GM12875 (cell line): ENCODE measurements around the gene CAT.

Experiments
- H3K4me3 ChIP-seq: one replicate; pipeline ENCODE4 v1.5.1; 2011; ENCODE audit warnings: low read depth, low read length, control low read depth
- TF ChIP-seq, protein P1 (sequence below): IDR thresholded peaks from 2 replicates; pipeline ENCODE4 v1.5.1; 2011; ENCODE audit warnings: low read depth, mild to moderate bottlenecking, control low read depth, inconsistent platforms, low read length, moderate library complexity, borderline replicate concordance; ENCODE audit not compliant: insufficient read depth

Gene CAT

DNA sequence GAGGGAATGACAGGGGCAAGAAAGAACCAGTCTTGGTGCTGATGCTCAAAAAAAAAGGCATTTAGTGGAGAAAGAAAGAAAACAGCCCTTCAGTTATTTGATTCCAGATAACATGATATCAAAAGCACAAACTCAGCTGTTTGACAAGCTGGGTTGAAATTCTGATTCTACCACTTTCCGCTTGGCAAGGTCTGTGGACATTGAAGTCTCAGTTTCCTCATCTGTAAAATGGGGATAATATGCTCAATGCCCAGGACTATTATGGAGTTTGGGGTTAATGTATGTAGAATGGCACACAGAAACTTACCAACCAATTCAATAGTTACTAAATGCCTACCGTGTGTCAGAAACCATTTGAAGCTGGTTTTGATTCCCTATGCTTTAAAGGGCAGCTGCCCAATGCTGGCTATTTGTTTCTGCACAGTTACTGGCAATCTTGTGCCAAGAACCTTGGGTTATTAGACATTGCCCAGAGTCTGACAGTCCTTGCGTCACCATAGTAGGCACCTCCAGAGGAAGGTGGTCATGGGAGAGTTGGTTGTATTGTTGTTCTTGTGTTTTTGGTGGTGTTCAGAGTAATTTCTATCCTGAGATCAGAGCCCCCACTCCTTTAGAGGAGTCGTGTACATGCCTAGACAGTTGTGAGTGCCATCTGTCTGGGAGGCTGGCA, 55.3 kb downstream of the CAT start:
- TF ChIP-seq, protein P1, sequence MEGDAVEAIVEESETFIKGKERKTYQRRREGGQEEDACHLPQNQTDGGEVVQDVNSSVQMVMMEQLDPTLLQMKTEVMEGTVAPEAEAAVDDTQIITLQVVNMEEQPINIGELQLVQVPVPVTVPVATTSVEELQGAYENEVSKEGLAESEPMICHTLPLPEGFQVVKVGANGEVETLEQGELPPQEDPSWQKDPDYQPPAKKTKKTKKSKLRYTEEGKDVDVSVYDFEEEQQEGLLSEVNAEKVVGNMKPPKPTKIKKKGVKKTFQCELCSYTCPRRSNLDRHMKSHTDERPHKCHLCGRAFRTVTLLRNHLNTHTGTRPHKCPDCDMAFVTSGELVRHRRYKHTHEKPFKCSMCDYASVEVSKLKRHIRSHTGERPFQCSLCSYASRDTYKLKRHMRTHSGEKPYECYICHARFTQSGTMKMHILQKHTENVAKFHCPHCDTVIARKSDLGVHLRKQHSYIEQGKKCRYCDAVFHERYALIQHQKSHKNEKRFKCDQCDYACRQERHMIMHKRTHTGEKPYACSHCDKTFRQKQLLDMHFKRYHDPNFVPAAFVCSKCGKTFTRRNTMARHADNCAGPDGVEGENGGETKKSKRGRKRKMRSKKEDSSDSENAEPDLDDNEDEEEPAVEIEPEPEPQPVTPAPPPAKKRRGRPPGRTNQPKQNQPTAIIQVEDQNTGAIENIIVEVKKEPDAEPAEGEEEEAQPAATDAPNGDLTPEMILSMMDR = no peak
- H3K4me3 ChIP-seq = no peak overlapping the region

DNA sequence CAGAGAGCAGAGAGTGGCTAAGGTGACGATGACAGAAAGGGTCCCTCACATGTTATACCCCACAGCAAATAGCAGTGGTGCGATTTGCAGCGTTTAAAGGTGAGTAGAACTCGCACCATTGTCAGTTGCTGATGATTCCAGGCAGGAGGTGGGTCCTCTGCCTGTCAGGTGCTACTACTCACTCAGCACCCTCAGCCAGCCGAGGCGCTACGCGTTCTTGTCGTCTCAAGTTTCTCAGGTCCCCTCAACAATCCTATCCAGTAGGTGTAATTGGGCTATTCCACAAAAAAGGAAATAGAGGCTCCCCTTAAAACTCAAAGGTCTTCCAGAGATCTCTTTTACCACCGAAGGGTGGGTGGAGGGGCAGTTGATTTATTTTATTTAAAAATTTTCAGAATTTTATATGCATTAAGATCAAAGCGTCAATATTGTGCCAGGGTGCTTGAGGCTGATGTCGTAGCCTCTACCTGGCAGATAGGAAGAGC, 56.5 kb downstream of the CAT start:
- TF ChIP-seq, protein P1 = no peak
- no peak overlapping the region for H3K4me3 ChIP-seq

DNA sequence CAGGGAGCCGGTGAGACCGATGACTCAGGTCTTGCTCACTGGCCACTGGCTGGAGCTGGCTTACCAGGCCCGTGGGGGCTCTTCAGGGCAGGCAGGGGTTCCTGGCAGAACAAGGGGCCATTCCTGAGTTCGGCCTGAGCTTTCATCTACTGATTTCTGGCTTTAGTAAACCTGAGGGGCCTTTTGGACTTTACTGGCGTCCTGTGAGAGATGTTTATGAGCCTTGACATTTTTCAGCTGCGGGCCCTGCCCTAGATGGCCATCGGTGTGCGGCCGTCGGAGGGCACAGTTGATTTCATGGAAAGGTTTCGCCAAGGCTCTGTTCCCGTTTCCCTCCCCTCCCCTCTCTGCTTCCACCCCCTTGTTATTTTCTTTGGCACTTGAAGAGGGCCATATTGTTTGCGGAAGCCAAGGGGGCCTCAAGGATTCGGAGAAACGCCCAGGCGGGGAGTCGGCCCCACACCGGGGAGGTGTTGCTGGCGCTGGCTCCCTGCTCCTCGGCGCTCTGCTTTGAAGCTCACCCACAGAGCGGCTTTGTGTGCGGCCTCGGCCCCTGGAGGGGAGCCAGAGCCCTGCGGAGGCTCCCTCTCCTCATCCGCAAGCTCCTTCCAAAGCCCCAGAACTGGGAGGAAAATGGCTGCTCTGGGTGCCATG, 57.1 kb downstream of the CAT start:
- TF ChIP-seq, protein P1 = no peak
- no peak overlapping the region for H3K4me3 ChIP-seq

DNA sequence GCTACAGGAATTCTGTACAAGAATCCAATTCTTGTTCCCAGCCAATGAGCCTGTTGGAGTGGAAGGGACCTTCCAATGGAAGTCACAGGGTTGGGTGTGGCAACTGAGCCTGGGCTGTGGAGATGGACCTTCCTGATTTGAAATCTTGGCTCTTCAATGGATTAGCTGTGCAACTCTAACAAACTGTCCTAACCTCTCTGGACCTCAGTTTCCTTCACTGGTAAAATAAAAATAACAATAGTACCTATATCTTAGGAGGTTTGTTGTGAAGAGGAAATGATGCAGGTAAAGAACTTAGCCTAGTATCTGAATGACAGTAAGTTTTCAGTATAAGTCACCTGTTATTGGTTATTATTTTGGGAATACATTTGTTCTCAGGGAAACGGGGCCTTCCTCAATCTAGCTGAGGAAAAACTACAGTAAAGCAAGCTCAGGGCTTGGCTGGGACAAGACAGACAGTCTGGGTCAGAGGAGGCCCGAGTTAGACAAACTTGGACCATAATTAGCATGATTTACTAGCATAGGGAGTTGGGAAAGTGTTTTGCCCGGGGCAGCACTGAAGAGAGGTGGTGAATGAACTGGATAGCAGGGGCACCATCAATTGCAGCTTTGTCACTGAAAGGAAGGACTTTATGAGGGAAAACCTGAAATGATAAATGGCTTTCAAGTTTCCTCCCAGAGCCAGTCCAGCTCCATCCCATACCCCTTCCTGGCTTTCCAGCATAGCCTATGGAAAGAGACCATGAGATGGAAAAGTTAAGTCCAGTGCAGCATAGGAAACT, 61.2 kb downstream of the CAT start:
- TF ChIP-seq, protein P1 = no peak
- no peak overlapping the region for H3K4me3 ChIP-seq

DNA sequence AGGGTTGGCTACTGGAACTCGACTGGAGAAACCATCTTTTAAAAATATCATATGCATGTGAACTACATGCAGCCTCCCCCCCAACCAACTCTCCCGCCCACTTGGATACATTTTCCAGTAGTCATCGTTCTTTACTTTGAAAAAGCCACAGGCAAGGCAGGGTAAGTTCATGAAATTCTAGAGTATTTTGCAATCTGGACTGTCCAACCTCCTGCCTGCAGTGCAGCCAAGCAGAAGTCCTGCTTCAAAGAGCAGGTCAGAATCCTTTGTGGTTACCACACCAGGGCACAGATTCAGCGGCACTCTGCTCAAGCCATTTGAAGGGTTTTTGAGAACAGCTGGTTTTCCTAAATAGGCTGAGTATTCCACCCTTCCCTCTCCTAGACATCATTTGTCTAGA, 62.8 kb downstream of the CAT start:
- H3K4me3 ChIP-seq = no peak overlapping the region
- TF ChIP-seq, protein P1 = no peak

DNA sequence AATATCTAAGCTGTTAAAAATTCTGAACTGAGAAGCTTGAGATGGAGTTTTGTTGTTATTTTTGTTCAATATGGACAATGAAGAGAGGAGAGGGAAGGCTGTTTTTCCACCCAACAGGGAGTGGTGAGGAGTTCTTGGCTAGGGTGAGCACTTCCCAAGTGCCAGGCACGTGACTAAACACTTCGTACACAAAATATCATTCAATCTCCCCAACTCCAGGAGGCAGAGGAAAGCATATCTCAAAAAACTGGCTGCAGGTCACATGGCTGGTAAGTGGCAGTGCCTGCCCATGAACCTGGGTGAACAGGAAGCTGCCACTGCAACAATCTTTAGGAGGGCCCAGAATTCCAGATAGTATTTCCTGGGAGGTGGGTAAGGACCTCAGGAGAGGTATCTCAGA, 63.2 kb downstream of the CAT start:
- TF ChIP-seq, protein P1 = no peak
- no peak overlapping the region for H3K4me3 ChIP-seq
